Measurements from ENCODE around the gene YEATS2.

Gene YEATS2

GRCh38 chr3:183807881-183808280, 110.3 kb downstream of the YEATS2 start:
- H3K9ac ChIP-seq (ENCODE audit: low read depth, low read length, poor library complexity, severe bottlenecking): no peak overlapping the region
- no peaks in the 10 kb centered on the region for H3K4me1 ChIP-seq (ENCODE audit: insufficient read depth, low read length, poor library complexity, severe bottlenecking)
- no peak overlapping the region for H3K4me2 ChIP-seq (ENCODE audit: low read depth, low read length, poor library complexity, severe bottlenecking)
- H3K9me3 ChIP-seq (ENCODE audit: insufficient read depth, low read depth, low read length): no peaks in the 10 kb centered on the region
- H2AFZ ChIP-seq (ENCODE audit: low read length): no peak overlapping the region
- H3K36me3 ChIP-seq (ENCODE audit: insufficient read depth, low read length): peaks cover 91% of the 10 kb centered on the region
- no peaks in the 10 kb centered on the region for H4K20me1 ChIP-seq (ENCODE audit: insufficient read depth, low read length, poor library complexity, severe bottlenecking)
- no peaks in the 10 kb centered on the region for H3K9me2 ChIP-seq (replicated peaks; ENCODE audit: low read depth, low read length)
- no peaks in the 10 kb centered on the region for H3K27me3 ChIP-seq (ENCODE audit: insufficient read depth, low read length, poor library complexity, severe bottlenecking)
- TF ChIP-seq CTCF (conservative IDR thresholded peaks at IDR 0.05; ENCODE audit: low read length): no peak
- no peak for TF ChIP-seq EZH2phosphoT487 (IDR thresholded peaks at IDR 0.05; ENCODE audit: borderline replicate concordance)
- H3K79me2 ChIP-seq (ENCODE audit: insufficient read depth, low read length): no peaks in the 10 kb centered on the region
- H3K4me3 ChIP-seq (ENCODE audit: low read length, poor library complexity, severe bottlenecking): no peak overlapping the region
- no peaks in the 10 kb centered on the region for H3F3A ChIP-seq (ENCODE audit: low read depth)

DNA sequence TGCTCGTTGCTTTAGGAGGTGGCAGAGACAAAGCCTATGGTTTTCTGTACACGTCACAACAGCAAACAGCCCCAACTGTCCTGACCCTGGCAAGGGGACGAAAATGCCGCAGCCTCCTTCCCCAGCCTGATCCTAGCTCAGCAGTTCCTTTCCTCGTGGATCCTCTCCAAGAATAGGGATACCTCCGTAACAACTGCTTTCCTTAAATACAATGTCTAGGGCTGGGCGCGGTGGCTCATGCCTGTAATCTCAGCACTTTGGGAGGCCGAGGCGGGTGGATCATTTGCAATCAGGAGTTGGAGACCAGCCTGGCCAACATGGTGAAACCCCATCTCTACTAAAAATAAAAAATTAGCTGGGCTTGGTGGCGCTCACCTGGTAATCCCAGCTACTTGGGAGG, 110.8 kb downstream of the YEATS2 start:
- Histone ChIP-seq H3K27me3 (ENCODE audit: insufficient read depth, low read length, poor library complexity, severe bottlenecking) (no peaks in the 10 kb centered on the region), H3K36me3 (ENCODE audit: insufficient read depth, low read length) (peaks cover 88% of the 10 kb centered on the region; the same call in 1 of the 2 replicates), H3K9ac (ENCODE audit: low read depth, low read length, poor library complexity, severe bottlenecking) (no peak overlapping the region), H3F3A (ENCODE audit: low read depth) (no peaks in the 10 kb centered on the region), H3K79me2 (ENCODE audit: insufficient read depth, low read length) (no peaks in the 10 kb centered on the region), H3K4me2 (ENCODE audit: low read depth, low read length, poor library complexity, severe bottlenecking) (no peak overlapping the region), H2AFZ (ENCODE audit: low read length) (no peak overlapping the region), H3K9me3 (ENCODE audit: insufficient read depth, low read depth, low read length) (no peaks in the 10 kb centered on the region), H4K20me1 (ENCODE audit: insufficient read depth, low read length, poor library complexity, severe bottlenecking) (no peaks in the 10 kb centered on the region), H3K4me3 (ENCODE audit: low read length, poor library complexity, severe bottlenecking) (no peak overlapping the region), H3K4me1 (ENCODE audit: insufficient read depth, low read length, poor library complexity, severe bottlenecking) (no peaks in the 10 kb centered on the region), H3K9me2 (replicated peaks; ENCODE audit: low read depth, low read length) (no peaks in the 10 kb centered on the region)
- TF ChIP-seq CTCF (conservative IDR thresholded peaks at IDR 0.05; ENCODE audit: low read length) (no peak), EZH2phosphoT487 (IDR thresholded peaks at IDR 0.05; ENCODE audit: borderline replicate concordance) (no peak)

DNA sequence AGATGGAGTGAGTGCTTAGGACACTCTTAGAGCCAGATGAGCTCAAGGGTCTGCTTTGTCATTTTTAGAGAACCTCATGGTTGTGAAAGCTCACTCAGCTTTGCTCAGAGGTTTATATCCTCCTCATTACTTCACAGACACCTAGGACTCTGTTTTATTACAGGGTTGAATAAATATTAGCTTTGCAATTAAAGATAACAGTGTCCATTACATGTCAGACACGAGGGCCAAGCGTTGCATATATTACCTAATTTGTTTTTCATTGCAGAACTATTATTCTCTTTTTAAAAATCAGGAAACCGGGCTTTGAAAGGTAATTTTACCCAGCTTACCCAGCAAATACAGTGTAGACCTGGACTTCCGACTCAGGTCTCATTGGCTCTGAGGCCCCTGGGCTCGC, 111.7 kb downstream of the YEATS2 start:
- Histone ChIP-seq H3F3A (ENCODE audit: low read depth) (no peaks in the 10 kb centered on the region), H3K4me3 (ENCODE audit: low read length, poor library complexity, severe bottlenecking) (no peak overlapping the region), H3K9ac (ENCODE audit: low read depth, low read length, poor library complexity, severe bottlenecking) (no peak overlapping the region), H3K9me2 (replicated peaks; ENCODE audit: low read depth, low read length) (no peaks in the 10 kb centered on the region), H3K79me2 (ENCODE audit: insufficient read depth, low read length) (no peaks in the 10 kb centered on the region), H3K9me3 (ENCODE audit: insufficient read depth, low read depth, low read length) (no peaks in the 10 kb centered on the region), H3K4me1 (ENCODE audit: insufficient read depth, low read length, poor library complexity, severe bottlenecking) (no peaks in the 10 kb centered on the region), H4K20me1 (ENCODE audit: insufficient read depth, low read length, poor library complexity, severe bottlenecking) (no peaks in the 10 kb centered on the region), H3K36me3 (ENCODE audit: insufficient read depth, low read length) (peaks cover 79% of the 10 kb centered on the region; the same call in 1 of the 2 replicates), H2AFZ (ENCODE audit: low read length) (no peak overlapping the region), H3K4me2 (ENCODE audit: low read depth, low read length, poor library complexity, severe bottlenecking) (no peak overlapping the region), H3K27me3 (ENCODE audit: insufficient read depth, low read length, poor library complexity, severe bottlenecking) (no peaks in the 10 kb centered on the region)
- TF ChIP-seq EZH2phosphoT487 (IDR thresholded peaks at IDR 0.05; ENCODE audit: borderline replicate concordance) (no peak), CTCF (conservative IDR thresholded peaks at IDR 0.05; ENCODE audit: low read length) (no peak)

Measured in Loucy (cell line).